Lower leg skin (tissue), 3 donors: Measurements from ENCODE around the gene DOCK3.
"Not testable (repeated sequence)": the region's sequence is repeated elsewhere in the genome, so short reads cannot be mapped to it uniquely, and the experiment has no call there.

ENCODE experiments used
- CTCF ChIP-seq, 3 donors: fragments of 450-650 bp; IDR thresholded peaks; one replicate each; pipeline ENCODE4 v1.5.1; 2016; ENCODE audit warnings: antibody characterized with exemption in 3 of 3, mild to moderate bottlenecking in 3 of 3, moderate library complexity in 2 of 3
- POLR2A ChIP-seq, 2 donors: fragments of 450-650 bp; IDR thresholded peaks; one replicate each; pipeline ENCODE4 v1.6.1; 2016 to 2017; ENCODE audit warnings: antibody characterized with exemption in 2 of 2, mild to moderate bottlenecking in 1 of 2, moderate library complexity in 1 of 2

- not testable (repeated sequence) for TF ChIP-seq POLR2A, CTCF (IDR thresholded peaks at IDR 0.05)
Observed at GRCh38 chr3:51264166-51264565, 589.4 kb downstream of the DOCK3 start.
